HT-29 (cell line): ENCODE data around the gene ZFYVE21. TPM values are rescaled to one million over a fixed set of nuclear protein-coding genes. Genes with fewer than 3 reads are reported as not detected.
"Not testable (repeated sequence)": the region's sequence is repeated elsewhere in the genome, so short reads cannot be mapped to it uniquely, and the experiment has no call there.

ENCODE experiments used
- DNase-seq: peaks from one replicate; pipeline ENCODE4 v3.0.0-alpha.2; 2015; ENCODE audit warnings: low spot score
- small RNA-seq: library from RNA; depleted of rRNA; stranded (forward); fragments of <200 nt; gene quantifications from one replicate; pipeline ENCODE3, GENCODE V24; 2014
- total RNA-seq: library from RNA; depleted of rRNA; stranded (reverse); fragments of >200 nt; shearing (Covaris generic); gene quantifications from 2 replicates; pipeline ENCODE4 v1.2.3, GENCODE V29; 2014; rRNA removed

Gene ZFYVE21
- total RNA-seq, 1 experiment from 2014 or later = 37.6 TPM

DNA sequence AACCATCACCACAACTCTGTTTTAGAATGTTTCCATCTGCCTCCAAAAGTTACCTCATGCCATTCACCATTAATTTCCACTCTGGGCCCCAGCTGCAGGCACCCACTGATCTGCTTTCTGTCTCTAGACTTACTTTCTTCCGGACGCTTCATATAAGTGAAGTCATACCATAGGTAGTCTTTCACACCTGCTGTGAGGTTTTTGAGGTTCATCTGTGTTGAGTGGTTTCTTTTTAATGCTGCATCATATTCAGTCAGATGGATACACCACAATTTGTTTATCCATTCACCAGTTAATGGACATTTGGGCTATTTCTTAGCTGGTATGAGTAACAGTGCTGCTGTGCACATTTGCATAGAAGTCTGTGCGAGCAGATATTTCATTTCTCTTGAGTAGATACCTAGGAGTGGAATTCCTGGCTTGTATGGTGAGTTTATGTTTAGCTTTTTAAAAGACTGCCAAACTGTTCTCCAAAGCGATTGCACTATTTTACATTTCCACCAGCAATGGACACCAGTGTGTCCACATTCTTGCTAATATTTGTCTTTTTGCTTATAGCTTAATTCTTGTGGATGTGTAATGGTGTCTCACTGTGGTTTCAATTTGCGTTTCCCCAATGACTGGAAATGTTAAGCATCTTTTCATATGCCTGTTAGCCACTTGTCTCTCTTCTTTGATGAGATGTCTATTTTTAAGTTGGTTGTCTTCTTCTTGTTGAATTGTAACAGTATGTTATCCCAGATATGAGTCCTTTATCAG is 48.3 kb downstream of the ZFYVE21 start:
- no peak for DNase-seq

DNA sequence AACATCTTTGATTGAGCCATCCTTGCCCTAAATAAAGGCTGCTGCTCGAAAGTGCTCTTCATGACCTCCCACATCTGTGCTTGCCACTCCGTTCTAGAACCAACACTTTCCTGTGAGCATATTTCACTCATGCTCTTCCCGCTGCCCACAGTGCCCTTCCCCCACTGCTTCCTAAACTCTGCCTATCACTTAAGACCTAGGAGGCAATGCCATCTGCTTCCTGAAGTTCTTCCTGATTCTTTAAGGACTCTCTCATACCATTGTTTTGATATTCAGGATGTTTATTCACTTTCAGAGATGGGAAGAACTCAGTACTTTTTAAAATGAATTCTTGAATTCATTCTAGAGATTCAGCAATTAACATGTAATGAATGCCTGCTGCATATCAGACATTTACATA is 49.9 kb downstream of the ZFYVE21 start:
- DNase-seq = no peak

DNA sequence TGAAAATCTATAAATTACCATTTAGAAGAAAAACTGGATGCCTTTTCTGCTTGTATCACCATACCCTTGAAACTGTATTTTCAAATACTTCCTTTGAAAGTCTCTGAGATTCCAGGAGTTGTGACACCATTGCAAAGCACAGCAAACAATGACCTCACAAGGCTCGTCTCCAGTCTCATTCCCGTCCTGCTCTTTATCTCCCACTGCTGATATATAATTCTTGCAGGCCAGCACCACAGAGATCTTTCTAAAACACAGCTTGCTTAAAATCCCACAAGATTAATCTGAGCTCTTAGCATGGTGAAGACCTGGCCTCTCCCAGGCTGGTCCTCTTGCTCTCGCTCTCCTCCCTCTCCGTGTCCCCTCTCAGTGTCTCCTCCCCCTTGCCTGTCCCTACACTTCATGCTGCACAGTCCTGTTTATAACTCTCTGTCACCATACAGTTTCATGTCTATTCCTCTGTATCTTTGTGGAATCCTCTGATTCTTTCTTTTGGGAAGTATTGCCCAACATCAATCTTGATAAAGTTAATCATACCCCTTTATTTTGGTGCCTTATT is 51.8 kb downstream of the ZFYVE21 start:
- no peak for DNase-seq

DNA sequence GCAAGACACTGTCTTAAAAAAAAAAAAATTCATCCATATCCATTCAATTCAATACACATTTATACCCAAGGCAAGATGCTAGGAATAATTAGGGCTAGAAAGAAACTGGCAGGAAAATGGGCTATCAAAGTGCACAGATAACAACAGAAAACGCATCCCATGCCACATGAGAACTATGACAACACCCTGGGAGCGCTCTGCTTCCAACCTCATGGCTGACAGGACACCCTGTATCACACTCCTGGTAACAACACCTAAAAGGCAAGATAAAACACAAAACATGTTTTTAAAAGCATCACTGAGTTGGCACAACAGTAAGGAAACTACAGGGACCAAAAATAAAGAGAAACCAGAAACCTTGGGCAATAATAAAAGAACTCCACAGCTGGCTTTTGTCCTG is 54.9 kb downstream of the ZFYVE21 start:
- DNase-seq = no peak

DNA sequence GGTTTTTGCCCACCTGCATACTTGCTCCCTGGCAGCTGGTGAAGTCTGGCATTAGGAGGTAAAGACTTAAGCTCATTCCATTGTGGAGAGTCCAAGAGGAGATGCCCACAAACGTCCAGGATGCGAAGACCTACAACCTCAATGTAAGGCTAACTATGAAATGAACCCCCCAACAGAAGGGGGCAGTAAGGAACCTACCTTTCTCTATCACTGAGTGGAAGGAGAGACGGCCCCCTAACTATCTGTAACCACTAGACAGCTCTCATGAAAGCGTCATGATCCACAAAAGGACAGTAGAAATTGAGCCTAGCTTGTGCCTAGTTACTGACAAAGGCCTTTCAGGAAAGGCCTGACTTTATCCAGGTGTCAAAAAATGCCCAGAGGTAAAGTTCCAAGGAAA is 55.3 kb downstream of the ZFYVE21 start:
- no peak for DNase-seq

DNA sequence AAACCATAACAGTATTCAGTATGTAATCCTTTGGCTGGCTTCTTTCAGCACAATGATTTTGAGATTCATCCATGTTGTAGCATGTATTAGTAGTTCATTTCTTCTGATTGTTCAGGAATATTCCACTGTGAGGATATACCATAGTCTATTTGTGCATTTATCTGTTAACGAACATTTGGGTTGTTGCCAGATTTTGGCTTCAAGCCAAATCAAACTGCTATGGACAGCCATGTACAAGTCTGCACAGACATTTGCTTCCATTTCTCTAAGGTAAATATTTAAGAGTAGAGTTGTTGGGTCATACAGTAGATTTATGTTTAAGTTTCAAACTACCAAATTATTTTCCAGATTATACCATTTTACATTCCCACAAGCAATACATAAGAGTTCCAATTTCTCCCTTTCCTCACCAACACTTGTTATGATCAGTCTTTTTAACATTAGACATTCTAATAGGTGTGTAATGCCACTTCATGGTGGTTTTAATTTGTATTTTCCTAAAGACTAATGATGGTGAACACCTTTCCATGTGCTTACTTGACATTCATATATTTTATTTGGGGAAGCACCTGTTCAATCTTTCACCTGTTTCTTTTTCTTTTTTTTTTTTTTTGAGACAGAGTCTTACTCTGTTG is 56.6 kb downstream of the ZFYVE21 start:
- DNase-seq = no peak

DNA sequence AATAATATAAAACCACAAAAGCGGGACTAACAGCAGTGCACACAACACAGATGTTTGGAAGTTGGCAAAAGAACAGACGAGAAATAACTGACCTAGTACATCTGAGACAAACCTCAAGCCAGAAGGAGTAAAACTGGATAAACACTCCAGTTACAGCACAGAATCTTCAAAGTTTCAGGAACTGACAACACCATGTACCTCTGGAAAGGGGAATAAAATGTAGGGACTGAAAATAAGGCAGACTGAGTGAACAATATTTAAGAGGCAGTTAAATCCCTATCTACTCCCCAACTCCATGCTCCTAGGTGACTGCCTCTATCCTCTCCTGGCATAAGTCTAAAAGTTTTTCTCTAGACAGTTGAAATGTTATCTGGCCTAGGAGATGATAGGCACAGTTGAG is 57.9 kb downstream of the ZFYVE21 start:
- no peak for DNase-seq

DNA sequence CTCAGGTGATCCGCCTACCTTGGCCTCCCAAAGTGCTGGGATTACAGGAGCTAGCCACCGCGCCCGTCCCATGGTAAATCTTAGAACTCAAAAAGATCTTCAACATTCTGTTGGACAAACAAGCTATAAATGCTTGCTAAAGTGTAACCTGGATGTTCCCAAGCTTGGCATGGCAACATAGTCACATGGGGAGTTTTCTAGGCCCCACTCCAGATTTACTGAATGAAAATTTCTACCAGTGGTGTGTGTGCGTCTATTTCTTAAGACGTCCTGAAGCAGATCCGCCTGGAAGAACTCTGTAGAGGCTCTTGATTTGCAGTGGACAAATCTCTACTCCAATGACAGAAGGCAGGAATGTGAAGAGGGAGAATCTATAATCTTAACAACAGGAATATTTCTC is 59.9 kb downstream of the ZFYVE21 start:
- DNase-seq = no peak

DNA sequence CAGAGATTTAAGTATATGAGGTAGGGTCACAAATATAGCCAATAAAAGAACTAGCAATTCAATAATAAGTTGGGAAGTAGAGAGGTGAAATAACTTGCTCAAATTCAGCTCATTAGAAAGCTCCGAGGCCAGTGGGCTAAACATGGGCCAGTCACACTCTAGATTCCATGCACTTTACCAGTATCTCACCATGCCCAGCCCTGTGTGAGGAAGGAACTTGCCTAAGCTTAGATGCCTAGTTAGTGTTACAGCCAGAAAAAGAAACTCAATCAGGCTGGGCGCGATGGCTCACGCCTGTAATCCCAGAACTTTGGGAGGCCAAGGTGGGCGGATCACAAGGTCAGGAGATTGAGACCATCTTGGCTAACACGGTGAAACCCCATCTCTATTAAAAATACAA is 60.7 kb downstream of the ZFYVE21 start:
- DNase-seq = not testable (repeated sequence)

DNA sequence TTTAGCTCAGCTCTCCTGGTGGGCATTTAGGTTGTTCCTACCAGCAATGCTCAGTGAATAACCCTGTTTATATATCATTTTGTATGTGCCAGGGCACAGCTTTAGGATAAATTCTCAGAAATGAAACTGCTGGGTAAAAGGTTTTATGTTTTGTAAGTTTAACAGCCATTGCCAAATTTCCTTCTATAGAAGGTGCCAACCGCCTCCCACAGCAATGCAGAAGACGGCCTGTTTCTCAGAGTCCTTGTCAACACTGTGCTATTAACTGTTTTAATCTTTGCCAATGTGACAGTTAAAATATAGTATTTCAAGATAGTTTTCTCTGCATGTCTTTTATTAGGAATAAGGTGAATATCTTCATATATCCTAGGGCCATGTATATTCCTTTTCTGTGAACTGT is 66.8 kb downstream of the ZFYVE21 start:
- no peak for DNase-seq

Small RNAs within 50 kb of the gene (small RNA-seq; reads per million reads assigned to genes)
- gene RF00019 = not detected

Other genes with a start within 250 kb of the ZFYVE21 start
- 446 and 513 TPM in 2 replicates for gene CKB, start 193.0 kb upstream of the ZFYVE21 start, total RNA-seq
- gene TRMT61A, start 186.6 kb upstream of the ZFYVE21 start, total RNA-seq = 49.8 and 50.8 TPM in 2 replicates
- gene BAG5, start 153.2 kb upstream of the ZFYVE21 start, total RNA-seq = 11.7 and 12.1 TPM in 2 replicates
- 11.2 and 15.3 TPM in 2 replicates for gene COA8, start 152.8 kb upstream of the ZFYVE21 start, total RNA-seq
- gene KLC1, start 86.6 kb upstream of the ZFYVE21 start, total RNA-seq = 93.5 and 102 TPM in 2 replicates
- 84.5 and 86.3 TPM in 2 replicates for gene XRCC3, start 359 bp upstream of the ZFYVE21 start, total RNA-seq
- gene PPP1R13B, start 131.8 kb downstream of the ZFYVE21 start, total RNA-seq = 4.5 and 9.1 TPM in 2 replicates
- gene TDRD9, start 212.6 kb downstream of the ZFYVE21 start, total RNA-seq = 0.03 TPM in 1 of 2 replicates, not detected in the other
- not detected in 2 replicates for gene RD3L, start 226.7 kb downstream of the ZFYVE21 start, total RNA-seq